ENCODE data around the gene RANBP3. TPM values are rescaled to one million over a fixed set of nuclear protein-coding genes. Genes with fewer than 3 reads are reported as not detected.

Gene RANBP3
- total and polyA plus RNA-seq, 2 of the 8 experiments (the other 6 are each of a cell fraction or from before 2014, with no cell fraction given) = 95.4 to 122 TPM

DNA sequence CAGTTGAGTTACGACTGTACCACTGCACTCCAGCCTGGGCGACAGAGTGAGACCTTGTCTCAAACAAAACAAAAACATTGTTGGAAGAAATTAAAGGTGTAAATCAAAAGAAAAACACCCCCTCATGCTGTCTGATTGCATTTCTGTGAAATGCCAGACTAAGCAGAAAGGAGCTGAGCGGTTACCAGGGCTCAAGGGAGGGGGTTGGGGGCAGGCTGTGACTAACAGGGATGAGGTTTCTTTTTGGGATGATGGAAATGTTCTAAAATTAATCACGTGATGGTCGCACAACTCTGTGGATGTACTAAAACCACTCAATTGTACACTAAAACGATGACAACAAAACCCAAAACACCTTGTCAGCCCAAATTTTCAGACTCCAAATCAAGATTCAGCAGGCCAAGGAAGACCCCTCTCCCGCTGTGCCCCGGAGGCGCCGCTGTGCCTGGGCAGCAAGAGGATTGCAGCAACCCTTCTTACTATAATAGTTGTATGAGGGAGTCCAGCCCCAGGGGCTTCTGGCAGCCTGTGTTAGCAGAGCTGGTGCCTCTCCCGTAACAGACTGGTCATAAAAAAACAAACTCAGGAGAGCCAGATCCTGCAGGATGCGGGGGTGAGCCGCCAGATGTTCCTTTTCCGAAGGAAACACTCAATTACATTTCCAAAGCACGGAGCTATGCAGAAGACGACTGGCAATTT lies 43.0 kb downstream of the RANBP3 start:
- Histone ChIP-seq H3K4me2 (ENCODE audit: insufficient read depth in 1 of 2, low read depth in 2 of 2, low read length in 2 of 2) (no peak overlapping the region), H3K9me3 (ENCODE audit: insufficient read depth in 2 of 2, low read depth in 1 of 2, low read length in 1 of 2) (no peaks in the 10 kb centered on the region), H2BK20ac (ENCODE audit: low read length) (no peak overlapping the region), H3K14ac (ENCODE audit: insufficient read length) (no peak overlapping the region), H2BK120ac (replicated peaks; ENCODE audit: low read depth, low read length) (no peak overlapping the region), H2BK12ac (ENCODE audit: low read depth, low read length) (no peak overlapping the region), H4K8ac (ENCODE audit: extremely low read depth, insufficient read depth, low read length) (no peak overlapping the region), H3K18ac (ENCODE audit: extremely low read depth, low read length) (no peak overlapping the region), H2AK5ac (ENCODE audit: low read depth, low read length) (no peak overlapping the region), H2AFZ (ENCODE audit: low read length) (no peak overlapping the region), H2BK15ac (ENCODE audit: low read length) (no peak overlapping the region), H3K4me1 (replicated peaks in 1 of 4; ENCODE audit: control insufficient read depth in 3 of 4, insufficient read depth in 4 of 4, low read length in 3 of 4) (no peaks in the 10 kb centered on the region), H2BK5ac (ENCODE audit: low read depth, low read length) (no peak overlapping the region), H3K4ac (replicated peaks; ENCODE audit: insufficient read length, low read depth, low read length) (no peak overlapping the region), H3K79me1 (ENCODE audit: low read depth, low read length) (peaks cover 15% of the 10 kb centered on the region), H3K9ac (replicated peaks in 1 of 4; ENCODE audit: extremely low read depth in 1 of 4, low read depth in 3 of 4, low read length in 3 of 4) (no peak overlapping the region), H3K79me2 (ENCODE audit: control insufficient read depth in 1 of 2, insufficient read depth in 2 of 2, low read length in 2 of 2) (peaks cover 0 to 8% of the 10 kb centered on the region in 2 experiments; a peak in 1 of 4 replicates), H4K5ac (ENCODE audit: insufficient read length, low read depth, low read length) (no peak overlapping the region), H3K27me3 (replicated peaks in 1 of 4; ENCODE audit: control insufficient read depth in 3 of 4, extremely low read depth in 1 of 4, insufficient read depth in 3 of 4, low read length in 3 of 4) (no peaks in the 10 kb centered on the region), H3K4me3 (ENCODE audit: extremely low read depth in 1 of 4, insufficient read depth in 2 of 4, low read depth in 3 of 4, low read length in 4 of 4) (no peak overlapping the region), H3K56ac (replicated peaks; ENCODE audit: insufficient read length, low read depth, low read length) (no peak overlapping the region), H3K23me2 (ENCODE audit: low read depth, low read length) (no peaks in the 10 kb centered on the region), H4K91ac (replicated peaks; ENCODE audit: insufficient read length, low read length) (no peak overlapping the region), H3K23ac (ENCODE audit: insufficient read length) (no peak overlapping the region), H4K20me1 (replicated peaks in 1 of 2; ENCODE audit: control insufficient read depth in 1 of 2, insufficient read depth in 2 of 2, low read length in 2 of 2) (peaks cover 8 to 18% of the 10 kb centered on the region in 2 experiments), H3K36me3 (ENCODE audit: control insufficient read depth in 2 of 4, insufficient read depth in 4 of 4, low read length in 3 of 4) (peaks cover 2 to 22% (median 10%) of the 10 kb centered on the region in 4 experiments; a peak in 6 of 8 replicates), H3K27ac (ENCODE audit: low read depth, low read length) (no peak overlapping the region)
- ChIA-PET POLR2A (ENCODE audit: partially characterized antibody) (interaction anchor here (1.2 kb wide), 1 partner anchor 20 kb away, joined by 3 read pairs; no protein-coding TSS in a partner anchor), CTCF (ENCODE audit: partially characterized antibody) (interaction anchor here (0.7 to 4.2 kb wide), 7 partner anchors 9 to 108 kb away, joined by 3 to 11 read pairs (median 5); no protein-coding TSS in a partner anchor)
- FAIRE-seq (no peak), DNase-seq (ENCODE audit: low read depth in 1 of 2, low spot score in 2 of 2) (no peak)
- 90% methylated on average over 16 of the region's 16 CpGs; no CpG with 5 or more reads in 1 of the 2 experiments for WGBS, 2 experiments (ENCODE audit: extremely low coverage in 1 of 2, insufficient coverage in 1 of 2, insufficient read length in 1 of 2, insufficient replicate concordance in 2 of 2, low coverage in 1 of 2, low lambda C conversion rate in 2 of 2, missing lambda C conversion rate in 1 of 2)
- TF ChIP-seq POLR2AphosphoS5 (IDR thresholded peaks at IDR 0.05; ENCODE audit: low read depth, low read length) (no peak), KDM5A (IDR thresholded peaks at IDR 0.05; ENCODE audit: low read length) (no peak), ATF3 (IDR thresholded peaks at IDR 0.05; ENCODE audit: insufficient read depth, low read depth, low read length) (no peak), GTF2F1 (IDR thresholded peaks at IDR 0.05; ENCODE audit: borderline replicate concordance, low read depth, low read length) (no peak), JUND (IDR thresholded peaks at IDR 0.05; ENCODE audit: low read length) (no peak), BRCA1 (IDR thresholded peaks at IDR 0.05; ENCODE audit: low read depth, low read length) (no peak), TEAD4 (IDR thresholded peaks at IDR 0.05; ENCODE audit: low read depth, low read length) (no peak), SIRT6 (IDR thresholded peaks at IDR 0.05; ENCODE audit: low read length) (no peak), ZNF274 (IDR thresholded peaks at IDR 0.05; ENCODE audit: borderline replicate concordance, extremely low read depth, low read length) (no peak), BCL11A (IDR thresholded peaks at IDR 0.05; ENCODE audit: low read depth in 2 of 2, low read length in 2 of 2) (no peak), SAP30 (IDR thresholded peaks at IDR 0.05; ENCODE audit: insufficient read depth, insufficient replicate concordance, low read length) (no peak), EZH2 (IDR thresholded peaks at IDR 0.05; ENCODE audit: low read depth, low read length, severe bottlenecking) (no peak), BACH1 (IDR thresholded peaks at IDR 0.05; ENCODE audit: low read length) (no peak)

Measured in H1 (cell line).